HepG2 (cell line): ENCODE results near the gene TOMM22. TPM values are rescaled to one million over a fixed set of nuclear protein-coding genes. Genes with fewer than 3 reads are reported as not detected.

ENCODE experiments used
- ATAC-seq: fragments of 200-7000 bp; cut with Tn5 transposase; 3 replicates; pipeline ENCODE4 v1.9.1; 2020; ENCODE audit warnings: mild to moderate bottlenecking, moderate library complexity
- BruUV-seq: library from RNA; stranded (reverse); fragments of 400-500 nt; replicated peaks from 2 replicates; lab custom pipeline; 2021; lab: Mats Ljungman, UMichigan
- CTCF ChIA-PET: fragments of 300-600 bp; formaldehyde crosslinking; extraction: SDS; loops from one replicate; lab custom pipeline; 2021; ENCODE audit warnings: low total read pairs, inconsistent platforms, low intra/inter-chr PET ratio; lab: Yijun Ruan, JAX
- POLR2A ChIA-PET: fragments of 350-600 bp; sonication (Branson Sonifier 250); formaldehyde crosslinking; loops from one replicate; lab custom pipeline; 2020; ENCODE audit warnings: antibody characterized with exemption, inconsistent platforms; lab: Yijun Ruan, JAX
- DNase-seq: peaks from one replicate; pipeline ENCODE4 v3.0.0-alpha.2; 2015; ENCODE audit warnings: low spot score
- FAIRE-seq: peaks from 3 replicates; lab custom pipeline; 2011; peaks lifted over from hg19 to GRCh38; lab: Jason Lieb, UNC
- H2AFZ ChIP-seq: one replicate; pipeline ENCODE4 v1.6.1; 2011; ENCODE audit warnings: low read length, inconsistent platforms
- H3K27ac ChIP-seq: fragments of 300-600 bp; 3 replicates; pipeline ENCODE4 v1.8.0; 2011; ENCODE audit warnings: mixed run types, mild to moderate bottlenecking, mixed read lengths, low read length, inconsistent platforms; ENCODE audit not compliant: insufficient read depth; ENCODE audit errors: extremely low read length
- H3K27me3 ChIP-seq, 2 experiments: fragments of 200-600 bp in 1 of 2; 2 replicates in 1 of 2; 3 replicates in 1 of 2; pipeline versions ENCODE4 v1.6.0 to v1.8.0; 2011; ENCODE audit warnings: low read length in 2 of 2, mild to moderate bottlenecking in 2 of 2, moderate library complexity in 2 of 2, inconsistent platforms in 1 of 2; ENCODE audit not compliant: insufficient read depth in 2 of 2, control insufficient read depth in 1 of 2
- H3K36me3 ChIP-seq, 2 experiments: fragments of 200-600 bp in 1 of 2; replicated peaks in 1 of 2; 2 replicates in 1 of 2; 3 replicates in 1 of 2; pipeline versions ENCODE4 v1.5.1 to v1.8.0; 2011; ENCODE audit warnings: low read length in 2 of 2, inconsistent platforms in 1 of 2; ENCODE audit not compliant: insufficient read depth in 2 of 2, control insufficient read depth in 1 of 2
- H3K4me1 ChIP-seq: 2 replicates; pipeline ENCODE4 v1.5.1; 2012; ENCODE audit warnings: low read length, inconsistent platforms; ENCODE audit not compliant: insufficient read depth
- H3K4me2 ChIP-seq: 2 replicates; pipeline ENCODE4 v1.6.0; 2011; ENCODE audit warnings: low read depth, low read length, inconsistent platforms
- H3K4me3 ChIP-seq, 3 experiments: fragments of 200-600 bp in 1 of 3; sonication (generic), shearing (Covaris generic) in 1 of 3; replicated peaks in 1 of 3; 2 replicates each; pipeline ENCODE4 v1.5.1; 2011 to 2016; ENCODE audit warnings: low read length in 3 of 3, inconsistent platforms in 2 of 3, low read depth in 2 of 3, mild to moderate bottlenecking in 2 of 3, control low read depth in 1 of 3, mixed read lengths in 1 of 3; ENCODE audit not compliant: insufficient read depth in 1 of 3
- H3K79me2 ChIP-seq: one replicate; pipeline ENCODE4 v1.6.1; 2011; ENCODE audit warnings: low read length, inconsistent platforms; ENCODE audit not compliant: insufficient read depth
- H3K9ac ChIP-seq: 2 replicates; pipeline ENCODE4 v1.6.0; 2011; ENCODE audit warnings: mild to moderate bottlenecking, low read depth, low read length, inconsistent platforms; ENCODE audit not compliant: insufficient read depth
- H3K9me3 ChIP-seq: 2 replicates; pipeline ENCODE4 v1.5.1; 2012; ENCODE audit warnings: mild to moderate bottlenecking, low read length
- H4K20me1 ChIP-seq: 2 replicates; pipeline ENCODE4 v1.6.0; 2011; ENCODE audit warnings: inconsistent platforms, mild to moderate bottlenecking, low read length, moderate library complexity; ENCODE audit not compliant: insufficient read depth
- CAMTA2 ChIP-seq: sonication (generic); formaldehyde crosslinking; IDR thresholded peaks from 2 replicates; pipeline ENCODE4 v1.4.0; 2020; ENCODE audit warnings: mild to moderate bottlenecking, missing genetic modification reagents, borderline replicate concordance
- CBFB ChIP-seq: sonication (generic); formaldehyde crosslinking; IDR thresholded peaks from 2 replicates; pipeline ENCODE4 v1.4.0; 2020; ENCODE audit warnings: missing genetic modification reagents
- ETV6 ChIP-seq: sonication (generic); formaldehyde crosslinking; conservative IDR thresholded peaks from 2 replicates; pipeline ENCODE4 v1.4.0; 2020; ENCODE audit warnings: missing genetic modification reagents
- FOSL2 ChIP-seq: sonication (generic); formaldehyde crosslinking; IDR thresholded peaks from 2 replicates; pipeline ENCODE4 v1.4.0; 2020; ENCODE audit warnings: missing genetic modification reagents
- HNRNPL ChIP-seq: fragments of 200-400 bp; formaldehyde crosslinking; IDR thresholded peaks from 2 replicates; pipeline ENCODE4 v1.6.1; 2017; ENCODE audit warnings: mild to moderate bottlenecking, low read depth, low read length
- IKZF4 ChIP-seq: sonication (generic); formaldehyde crosslinking; IDR thresholded peaks from 2 replicates; pipeline ENCODE4 v1.5.1; 2020; ENCODE audit warnings: borderline replicate concordance, mild to moderate bottlenecking, low read depth, missing genetic modification reagents; ENCODE audit errors: not compliant biosample characterization
- MXD4 ChIP-seq: IDR thresholded peaks from 2 replicates; pipeline ENCODE4 v1.6.1; 2016; ENCODE audit warnings: mild to moderate bottlenecking, missing biosample characterization, missing genetic modification reagents
- SAP130 ChIP-seq: IDR thresholded peaks from 2 replicates; pipeline ENCODE4 v1.6.1; 2016; ENCODE audit warnings: low read depth
- SNAPC5 ChIP-seq: sonication (generic); formaldehyde crosslinking; IDR thresholded peaks from 2 replicates; pipeline ENCODE4 v1.8.1; 2023; ENCODE audit warnings: mild to moderate bottlenecking, missing genetic modification reagents, borderline replicate concordance
- SPEN ChIP-seq: sonication (generic); formaldehyde crosslinking; IDR thresholded peaks from 2 replicates; pipeline ENCODE4 v1.5.1; 2020; ENCODE audit warnings: low read depth, mild to moderate bottlenecking, missing genetic modification reagents
- TBX2 ChIP-seq: sonication (generic); formaldehyde crosslinking; IDR thresholded peaks from 2 replicates; pipeline ENCODE4 v1.5.0; 2020; ENCODE audit warnings: missing genetic modification reagents, mild to moderate bottlenecking, borderline replicate concordance
- YEATS2 ChIP-seq: sonication (generic); formaldehyde crosslinking; IDR thresholded peaks from 2 replicates; pipeline ENCODE4 v1.4.0; 2020; ENCODE audit warnings: missing genetic modification reagents, borderline replicate concordance
- ZFP62 ChIP-seq: sonication (generic); formaldehyde crosslinking; IDR thresholded peaks from 2 replicates; pipeline ENCODE4 v1.4.0; 2020; ENCODE audit warnings: missing genetic modification reagents
- ZNF264 ChIP-seq: sonication (generic); formaldehyde crosslinking; IDR thresholded peaks from 2 replicates; pipeline ENCODE4 v1.4.0; 2020; ENCODE audit warnings: missing genetic modification reagents
- ZNF687 ChIP-seq: sonication (generic); formaldehyde crosslinking; IDR thresholded peaks from 2 replicates; pipeline ENCODE4 v1.5.1; 2020; ENCODE audit warnings: mild to moderate bottlenecking, missing genetic modification reagents, moderate library complexity
- ZNF770 ChIP-seq: sonication (generic); formaldehyde crosslinking; IDR thresholded peaks from 2 replicates; pipeline ENCODE4 v1.5.0; 2020; ENCODE audit warnings: mild to moderate bottlenecking, missing genetic modification reagents
- WGBS: methylation state at CpG from one replicate; pipeline ENCODE4 v1.1.6; 2017; ENCODE audit warnings: low lambda C conversion rate; 5-methylcytosine and 5-hydroxymethylcytosine counted together
- in situ Hi-C: cut with HindIII; loops from 2 replicates; pipeline ENCODE4 v1.10.0; 2017; ENCODE audit warnings: low pct_unique_long_range_greater_than_20kb; ENCODE audit not compliant: extremely low pct_ligation_motif_present
- intact Hi-C: fragments of 100-400 bp; cut with micrococcal nuclease; formaldehyde crosslinking; loops from one replicate; pipeline ENCODE4 v1.10.0; 2022; ENCODE audit not compliant: unreplicated experiment
- polyA plus RNA-seq, 8 experiments: library from polyadenylated mRNA; depleted of rRNA in 3 of 8; stranded (reverse) in 7 of 8; unstranded in 1 of 8; fragments of >200 nt; fragmentation: Illumina TruSeq in 4 of 8; extraction: Trizol in 4 of 8; gene quantifications; 2 replicates each; pipeline versions ENCODE4 v1.2.1 to v1.2.3, GENCODE V29; 2011 to 2016; ENCODE audit warnings: low read depth in 4 of 8, missing spikeins in 1 of 8, mixed read lengths in 1 of 8; ENCODE audit not compliant: insufficient read depth in 1 of 8
- total RNA-seq, 5 experiments: library from RNA; depleted of rRNA; stranded (reverse); fragments of >200 nt; fragmentation: Illumina TruSeq; extraction: Trizol; gene quantifications; 2 replicates each; pipeline ENCODE4 v1.2.3, GENCODE V29; 2016; ENCODE audit warnings: low read depth in 1 of 5

The TOMM22 gene
- total and polyA plus RNA-seq, 2 of the 13 experiments (the other 11 are each of a cell fraction or from before 2014, with no cell fraction given), result 46.9 to 118 TPM

- in situ Hi-C loops, result no loop called here
- DNase-seq, result no peak
- no peak overlapping the region for H2AFZ ChIP-seq
- peak; percentile 5; the same call in 2 of the 3 replicates for ATAC-seq
- no peak for FAIRE-seq
- H3K4me2 ChIP-seq, result peak overlapping the region; percentile 87
- peaks cover 36% of the 10 kb centered on the region for H4K20me1 ChIP-seq
- H3K4me3 ChIP-seq, result peak overlapping the region; percentile 82 to 87 (median 83)
- H3K27me3 ChIP-seq, result no peaks in the 10 kb centered on the region; a peak in 1 of 5 replicates
- peaks cover 49% of the 10 kb centered on the region for H3K4me1 ChIP-seq
- intact Hi-C loops, result no loop called here
- no peaks in the 10 kb centered on the region for H3K9me3 ChIP-seq
- no TSS peak for BruUV-seq
- H3K9ac ChIP-seq, result peak overlapping the region; percentile 90
- ChIA-PET CTCF (no interaction called here), POLR2A (interaction anchor here (0.8 to 5.8 kb wide), 14 partner anchors 9 to 814 kb away, joined by 3 to 51 read pairs (median 4); partner anchors contain the start of genes PLA2G6, RPL3 and TOMM22)
- peaks cover 6 to 16% of the 10 kb centered on the region in 2 experiments for H3K36me3 ChIP-seq
- peaks cover 54% of the 10 kb centered on the region for H3K79me2 ChIP-seq
- WGBS, result under 1% methylated on average over 19 of the region's 80 CpGs
- H3K27ac ChIP-seq, result peak overlapping the region; percentile 74
- TF ChIP-seq TBX2 (CRISPR knock-in tag) (peak; percentile 0; the same call in 1 of the 2 replicates), SNAPC5 (no peak), ZNF264 (no peak), ZNF687 (CRISPR knock-in tag) (peak; percentile 73), CBFB (CRISPR knock-in tag) (no peak), SAP130 (peak; percentile 39; the same call in 1 of the 2 replicates), ZNF770 (no peak), HNRNPL (0 out of 2 replicates have a peak, but pooled peaks have one; percentile 39), MXD4 (0 out of 2 replicates have a peak, but pooled peaks have one; percentile 40), ZFP62 (no peak), ETV6 (CRISPR knock-in tag) (no peak), IKZF4 (CRISPR knock-in tag) (no peak), CAMTA2 (CRISPR knock-in tag) (no peak), SPEN (CRISPR knock-in tag) (no peak; the same call in 1 of the 2 replicates), FOSL2 (CRISPR knock-in tag) (0 out of 2 replicates have a peak, but pooled peaks have one; percentile 15), YEATS2 (no peak)
Observed at GRCh38 chr22:38706101-38706900, 24.5 kb downstream of the TOMM22 start.
